Occipital lobe (tissue), 2 donors: ENCODE results near the gene MILR1. TPM values are rescaled to one million over a fixed set of nuclear protein-coding genes. Genes with fewer than 3 reads are reported as not detected.
A peak's percentile ranks its signal among the peaks of the same experiment; 100 is the strongest.
"Not testable (repeated sequence)": the region's sequence is repeated elsewhere in the genome, so short reads cannot be mapped to it uniquely, and the experiment has no call there.

ENCODE experiments used
- DNase-seq: peaks from one replicate; lab custom pipeline; 2025; lab: John Stamatoyannopoulos, UW
- total RNA-seq: library from RNA; depleted of rRNA; stranded (reverse); fragments of >200 nt; gene quantifications from one replicate; pipeline ENCODE4 v1.2.3, GENCODE V29; 2014

MILR1 gene
- total RNA-seq, 1 donor from 2014 or later, result 2.2 TPM

DNA sequence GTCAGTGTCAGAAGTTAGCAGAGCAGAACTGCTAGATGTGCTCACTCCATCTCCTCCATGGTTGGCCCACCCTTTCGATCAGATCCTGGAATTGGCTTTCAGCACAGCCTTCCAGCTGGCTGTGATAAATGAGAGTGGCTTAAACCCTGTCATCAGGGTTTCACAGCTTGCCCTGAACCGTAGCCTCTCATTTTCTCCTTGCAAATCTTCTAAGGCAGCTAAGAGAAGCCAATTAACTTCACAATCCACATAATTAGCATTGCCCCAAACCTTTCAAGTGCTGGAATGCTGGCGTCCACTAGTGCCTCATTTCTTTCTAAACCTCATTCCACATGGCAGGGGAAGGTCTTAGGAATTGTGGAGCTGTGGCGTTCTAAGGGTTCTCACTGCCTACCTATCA, 21.7 kb downstream of the MILR1 start:
- no peak for DNase-seq

DNA sequence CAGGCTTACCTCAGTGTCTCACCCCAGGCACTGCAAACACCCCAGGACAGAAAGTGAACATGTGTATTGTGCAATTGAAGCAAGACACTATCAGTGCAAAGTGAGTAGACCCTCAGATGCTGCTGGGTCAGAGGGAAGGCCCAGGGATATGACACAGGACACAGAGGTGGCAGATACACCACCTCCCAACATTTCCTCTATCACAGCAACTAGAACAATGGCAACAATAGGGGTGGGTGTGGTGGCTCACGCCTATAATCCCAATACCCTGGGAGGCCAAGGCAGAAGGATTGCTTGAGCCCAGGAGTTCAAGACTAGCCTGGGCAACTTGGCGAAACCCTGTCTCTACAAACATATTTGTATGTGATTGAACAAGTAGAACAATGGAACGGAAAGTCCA, 22.5 kb downstream of the MILR1 start:
- no peak for DNase-seq

DNA sequence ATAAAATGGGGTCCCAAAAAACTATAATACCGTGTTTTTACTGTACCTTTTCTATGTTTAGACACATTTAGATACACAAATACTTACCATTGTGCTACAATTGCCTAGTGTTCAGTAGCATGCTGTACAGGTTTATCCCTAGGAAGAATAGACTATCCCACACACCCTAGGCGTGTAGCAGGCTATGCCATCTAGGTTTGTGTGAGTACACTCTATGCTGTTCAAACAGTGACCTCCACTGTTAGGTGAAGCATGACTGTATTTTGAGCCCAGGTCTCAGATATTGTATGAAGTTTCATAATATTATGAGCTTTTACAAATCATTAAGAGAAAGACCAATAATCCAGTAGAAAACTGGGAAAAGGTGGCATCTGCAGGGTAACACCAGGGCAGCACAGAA, 23.6 kb downstream of the MILR1 start:
- no peak for DNase-seq

DNA sequence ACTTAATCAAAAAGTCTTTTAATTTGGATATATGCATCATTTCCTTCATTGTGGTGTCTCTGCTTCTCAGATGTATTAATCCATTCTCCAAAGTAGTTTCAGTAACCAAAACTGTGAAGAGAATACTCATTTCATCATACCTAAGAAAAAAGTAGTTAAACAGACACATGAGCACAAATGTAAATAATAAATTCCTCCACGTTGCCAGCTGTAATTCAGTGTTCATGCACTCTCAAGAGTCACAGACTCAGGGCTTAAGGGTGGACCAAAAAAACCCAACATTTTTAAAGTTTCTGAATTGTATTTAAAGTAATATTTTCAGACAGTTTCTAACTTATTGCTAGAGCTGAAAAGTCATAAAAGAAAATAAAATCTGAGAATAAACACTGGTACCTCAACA, 28.9 kb downstream of the MILR1 start:
- DNase-seq, result no peak

DNA sequence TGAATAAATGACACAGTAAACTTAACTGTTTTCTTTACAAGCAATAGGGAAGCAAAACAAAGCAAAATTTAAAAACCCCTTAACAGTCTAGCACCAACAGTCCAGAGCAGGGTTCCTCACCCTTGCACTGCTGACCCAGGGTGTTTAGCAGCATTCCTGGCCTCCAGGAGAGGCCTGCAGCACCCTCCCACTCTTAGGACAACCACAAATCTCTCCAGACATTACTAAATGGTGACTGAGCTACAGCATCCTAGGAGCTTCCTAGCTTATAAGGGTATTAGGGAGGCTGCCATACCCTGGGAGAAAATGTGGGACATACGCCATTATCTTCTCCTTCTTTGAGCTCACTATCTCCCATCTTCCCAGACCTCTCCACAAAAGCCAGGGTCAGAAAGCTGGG, 32.0 kb downstream of the MILR1 start:
- DNase-seq, result no peak

DNA sequence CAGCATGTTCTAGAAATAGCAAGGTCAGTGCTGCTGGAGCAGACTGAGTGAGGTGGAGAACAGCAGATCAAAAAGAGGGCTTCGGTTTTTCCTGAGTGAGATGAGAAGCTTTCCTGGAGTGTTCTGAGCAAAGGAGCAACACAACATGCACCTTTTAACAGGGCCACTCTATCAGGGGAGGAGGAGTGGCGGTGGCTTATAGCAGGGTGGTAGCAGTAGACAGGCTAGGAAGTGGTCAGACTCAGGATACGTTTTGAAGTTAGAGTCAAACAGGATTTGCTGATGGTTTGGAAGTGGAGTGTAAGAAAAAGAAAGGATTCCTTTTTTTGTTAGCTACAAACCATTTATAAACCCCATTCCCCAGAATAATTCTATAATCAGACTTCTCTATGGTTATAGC, 35.5 kb downstream of the MILR1 start:
- DNase-seq, result no peak

DNA sequence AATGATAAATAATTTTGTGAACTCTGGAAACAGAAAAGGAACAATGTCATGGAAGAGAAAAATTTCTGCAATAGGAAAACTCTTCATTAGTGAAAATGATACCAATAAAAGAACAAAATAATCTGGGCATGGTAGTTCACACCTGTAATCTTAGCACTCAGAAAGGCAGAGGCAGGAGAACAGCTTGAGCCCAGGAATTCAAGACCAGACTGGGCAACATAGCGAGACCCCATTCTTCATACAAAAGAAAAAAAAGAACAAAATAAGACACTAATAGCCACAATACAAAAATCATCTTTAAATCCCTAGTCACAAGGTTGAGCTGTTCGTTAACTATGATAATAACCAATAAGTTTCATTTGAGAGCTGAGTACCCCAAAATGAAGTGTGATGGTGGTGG, 39.4 kb downstream of the MILR1 start:
- DNase-seq, result no peak

DNA sequence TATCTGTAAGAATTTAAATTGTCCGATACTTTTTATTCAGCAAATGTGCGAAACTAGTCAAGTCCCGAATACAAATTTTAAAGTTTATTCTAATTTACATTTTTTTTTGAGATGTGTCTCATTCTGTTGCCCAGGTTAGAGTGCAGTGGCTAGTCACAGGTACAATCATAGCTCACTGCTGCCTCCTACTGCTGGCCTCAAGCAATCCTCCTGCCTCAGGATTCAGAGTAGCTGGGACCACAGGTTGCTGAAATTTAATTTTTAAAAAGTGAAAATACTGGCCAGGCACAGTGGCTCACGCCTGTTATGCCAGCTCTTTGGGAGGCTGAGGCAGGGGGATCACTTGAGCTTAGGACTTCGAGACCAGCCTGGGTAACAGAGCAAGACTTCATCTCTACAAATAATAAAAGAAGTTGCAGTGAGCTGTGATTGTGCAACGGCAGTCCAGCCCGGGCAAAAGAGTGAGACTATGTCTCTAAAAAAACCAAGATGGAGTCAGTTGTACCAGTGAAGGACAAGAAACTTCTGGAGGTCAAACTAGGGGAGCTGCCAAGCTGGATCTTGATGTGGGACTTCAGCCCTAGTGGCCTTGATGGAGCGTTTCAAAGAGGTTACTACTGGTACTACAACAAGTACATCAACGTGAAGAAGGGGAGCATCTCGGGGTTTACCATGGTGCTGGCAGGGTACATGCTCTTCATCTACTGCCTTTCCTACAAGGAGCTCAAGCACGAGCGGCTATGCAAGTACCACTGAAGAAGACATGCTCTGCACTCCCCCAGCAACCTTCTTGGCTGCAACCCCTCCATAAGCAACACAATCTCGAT, 42.3 kb downstream of the MILR1 start:
- no peak for DNase-seq

DNA sequence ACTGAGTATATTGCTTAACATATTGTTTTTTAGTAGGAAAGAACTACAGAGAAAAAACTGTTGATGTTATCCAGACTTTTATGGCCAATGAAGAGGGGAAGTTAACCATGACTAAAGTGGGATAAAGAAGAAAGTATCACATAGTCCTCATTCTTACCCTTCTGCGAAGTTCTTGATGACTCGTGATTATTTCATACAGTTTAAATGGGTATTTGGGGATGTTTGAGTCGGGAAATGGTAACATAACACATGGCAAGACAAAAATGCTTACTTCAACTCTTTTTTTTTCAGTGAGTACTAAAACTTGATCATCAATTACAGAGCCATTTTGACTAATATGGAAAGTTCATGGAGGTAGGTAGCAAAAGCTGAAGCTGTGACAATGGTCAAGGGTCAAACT, 43.1 kb downstream of the MILR1 start:
- DNase-seq, result no peak

DNA sequence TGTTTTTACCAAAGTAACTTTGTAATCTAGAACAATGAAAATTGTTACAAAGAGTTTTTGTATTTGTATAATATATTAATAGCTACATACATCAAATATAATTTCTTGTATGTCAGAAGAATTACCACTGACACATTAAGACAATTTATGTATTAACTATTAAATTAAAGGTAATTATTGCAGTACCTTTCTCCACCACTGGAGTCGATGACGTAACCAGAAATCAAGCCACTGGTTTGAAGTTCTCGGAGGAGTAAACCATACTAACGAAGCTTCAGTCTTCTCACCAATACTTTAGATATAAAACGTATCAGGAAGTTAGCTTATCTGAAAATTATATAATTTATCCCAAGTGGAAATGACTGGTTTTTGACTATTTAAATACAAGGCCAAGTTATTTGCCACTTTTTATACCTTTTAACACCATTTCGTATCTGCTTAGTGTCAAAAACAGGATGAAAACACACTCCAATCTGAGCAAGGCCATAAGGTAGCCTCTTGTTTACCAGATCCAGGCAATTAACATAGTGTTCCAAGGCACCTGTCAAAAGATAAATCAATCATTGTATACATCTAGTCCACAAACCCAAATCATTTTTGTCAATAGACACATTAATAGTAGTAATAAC, 43.7 kb downstream of the MILR1 start:
- DNase-seq, result no peak

DNA sequence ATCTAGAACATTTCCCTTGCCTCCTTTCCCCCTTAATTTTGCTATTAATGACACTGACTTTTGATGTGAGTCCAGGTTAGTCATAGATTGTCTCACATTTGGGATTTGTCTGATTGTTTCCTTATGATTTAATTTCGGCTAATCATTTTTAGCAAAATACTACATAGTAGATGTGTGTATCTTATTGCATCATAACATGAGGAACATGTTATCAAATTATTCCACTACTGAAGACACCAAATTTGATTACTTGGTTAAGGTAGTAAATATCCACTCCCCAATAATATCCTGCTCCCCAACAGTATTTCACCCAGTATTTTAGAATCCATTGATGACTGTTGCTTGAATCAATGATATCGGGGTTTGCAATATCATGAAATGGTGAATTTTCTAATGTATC, 45.2 kb downstream of the MILR1 start:
- no peak for DNase-seq

DNA sequence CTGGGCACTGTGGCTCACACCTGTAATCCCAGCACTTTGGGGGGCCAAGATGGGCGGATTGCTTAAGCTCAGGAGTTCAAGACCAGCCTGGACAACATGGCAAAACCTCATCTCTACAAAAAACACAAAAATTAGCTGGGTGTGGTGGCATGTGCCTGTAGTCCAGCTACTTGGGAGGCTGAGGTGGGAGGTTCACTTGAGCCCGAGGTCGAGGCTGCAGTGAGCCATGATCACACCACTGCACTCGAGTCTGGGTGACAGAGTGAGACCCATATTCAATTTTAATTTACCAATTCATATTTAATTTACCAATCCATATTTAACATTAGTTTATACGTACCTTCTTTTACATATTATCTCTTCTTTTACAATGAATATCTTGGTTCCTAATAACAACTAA, 46.4 kb downstream of the MILR1 start:
- DNase-seq, result not testable (repeated sequence)

DNA sequence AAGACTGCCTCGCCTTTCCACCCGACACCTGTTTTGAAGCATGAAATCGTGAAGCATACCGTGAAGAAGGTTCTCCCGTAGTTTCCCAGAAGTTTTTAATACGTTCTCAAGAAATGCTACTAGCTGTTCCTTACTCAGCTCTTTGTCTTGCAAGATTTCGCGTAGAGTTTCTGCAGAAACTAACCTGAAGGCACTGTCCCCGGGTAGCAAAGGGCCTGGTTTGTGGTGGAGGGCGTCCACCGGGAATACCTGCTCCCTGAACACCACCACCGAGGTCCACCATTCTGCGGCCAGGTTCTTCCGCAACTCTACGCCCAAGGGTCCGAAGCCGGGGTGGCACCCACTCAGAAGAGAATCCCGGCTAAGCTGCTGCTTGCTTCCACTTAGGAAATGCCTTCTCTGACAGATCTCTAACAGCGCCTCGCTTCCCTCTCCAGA, 47.5 kb downstream of the MILR1 start:
- no peak for DNase-seq

DNA sequence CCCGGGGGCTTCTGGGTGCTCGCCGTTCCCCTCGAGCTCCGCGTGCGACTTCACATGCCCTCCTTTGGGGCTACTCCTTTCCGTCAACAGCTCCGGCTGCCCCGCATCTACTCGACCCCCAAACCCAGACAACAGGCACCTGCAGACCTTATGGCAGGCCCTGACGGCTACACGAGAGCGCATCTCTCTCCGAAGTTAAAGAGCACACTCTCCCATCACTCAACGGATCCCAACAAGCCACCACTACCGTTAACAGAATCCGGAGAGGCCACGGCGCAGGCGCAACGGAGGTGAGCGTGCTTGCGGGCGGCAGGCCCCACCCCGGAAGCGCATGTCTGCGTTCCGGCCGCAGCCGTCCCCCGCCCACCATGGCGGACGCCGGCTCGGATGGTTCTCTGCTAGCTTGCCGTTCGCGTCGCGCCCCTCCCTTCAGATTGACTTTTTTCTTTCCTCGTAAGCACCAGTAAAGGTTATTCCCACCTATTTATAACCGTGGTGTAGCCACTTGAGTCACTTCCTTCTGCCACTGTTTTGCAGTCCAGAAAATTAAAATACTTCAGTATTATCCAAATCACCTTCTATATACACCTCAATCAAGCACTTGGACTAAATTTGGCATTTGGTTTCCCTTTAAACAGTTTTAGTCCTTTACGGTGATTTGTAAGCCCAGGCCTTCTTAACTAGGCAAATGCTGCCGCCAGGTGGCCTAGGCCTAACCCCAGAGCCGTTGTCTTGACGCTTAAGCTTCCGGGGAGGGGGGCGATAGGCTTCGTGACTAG, 48.1 kb downstream of the MILR1 start, which contains the start of gene POLG2:
POLG2 (minus strand) TSS at position 269 of the 779 bp plus-strand sequence; CDS start at position 183, 86 bp downstream.
- peak; percentile 82 for DNase-seq

DNA sequence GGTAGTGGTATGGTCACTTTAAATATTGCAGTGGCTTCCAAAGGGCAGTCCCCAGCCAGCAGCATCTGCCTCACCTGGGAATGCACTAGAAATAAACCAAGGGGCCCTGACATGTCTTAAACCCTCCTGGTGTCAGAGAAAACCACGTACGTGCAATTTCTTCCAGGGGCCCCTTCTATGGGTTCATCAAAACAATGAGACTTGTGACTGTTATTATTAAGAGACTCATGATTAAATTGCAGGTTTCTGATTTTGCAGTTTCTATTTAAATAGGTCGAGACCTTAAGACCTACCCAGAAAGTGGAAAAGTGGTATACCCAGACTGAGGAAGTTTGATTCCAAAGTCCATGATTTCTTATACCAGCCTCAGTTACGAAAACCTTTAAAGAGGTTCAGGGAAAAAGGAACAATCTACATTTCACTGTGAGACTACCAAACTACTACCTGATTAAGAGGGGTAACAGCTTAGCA, 48.7 kb downstream of the MILR1 start:
- no peak for DNase-seq

DNA sequence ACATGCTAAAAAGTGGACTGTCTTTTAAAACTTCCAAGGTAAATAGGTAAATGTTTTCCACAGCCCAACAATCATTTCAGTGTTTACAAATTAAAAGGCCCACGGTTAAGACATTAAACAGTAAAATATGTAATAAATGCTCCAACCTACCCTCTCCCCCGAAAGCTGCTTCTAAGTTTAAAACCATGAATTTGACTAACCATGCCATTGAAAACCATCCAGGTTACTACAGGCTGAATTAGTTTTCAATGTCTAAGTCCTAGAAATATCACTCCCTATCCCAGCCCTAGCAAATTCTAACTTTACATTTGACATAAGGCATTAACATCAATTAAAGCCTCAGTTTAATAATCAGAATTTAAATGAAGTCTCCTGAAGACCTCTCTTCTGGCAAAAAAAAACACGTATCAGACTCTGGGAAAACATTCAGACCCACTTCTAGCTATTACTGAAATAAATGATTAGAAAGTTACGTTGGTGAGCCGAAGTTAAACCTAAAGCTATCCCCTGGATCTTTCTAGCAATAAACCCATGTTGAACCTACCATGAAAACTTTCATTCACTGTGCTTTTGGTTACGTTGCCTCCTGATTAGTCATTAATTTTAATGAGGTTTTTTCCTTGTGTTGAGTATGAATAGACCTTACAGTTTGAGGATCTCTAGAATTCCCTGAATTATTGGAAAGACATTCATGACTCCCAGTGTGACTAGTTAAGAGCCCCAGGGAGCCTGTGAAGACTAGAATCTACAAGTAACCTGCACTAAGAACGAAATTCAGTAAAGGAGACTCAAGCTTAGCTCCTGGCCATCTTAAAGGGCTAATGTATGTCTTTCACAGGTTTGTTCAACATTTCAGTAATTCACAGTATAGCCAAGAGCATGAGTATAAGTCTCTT, 49.6 kb downstream of the MILR1 start:
- DNase-seq, result no peak

DNA sequence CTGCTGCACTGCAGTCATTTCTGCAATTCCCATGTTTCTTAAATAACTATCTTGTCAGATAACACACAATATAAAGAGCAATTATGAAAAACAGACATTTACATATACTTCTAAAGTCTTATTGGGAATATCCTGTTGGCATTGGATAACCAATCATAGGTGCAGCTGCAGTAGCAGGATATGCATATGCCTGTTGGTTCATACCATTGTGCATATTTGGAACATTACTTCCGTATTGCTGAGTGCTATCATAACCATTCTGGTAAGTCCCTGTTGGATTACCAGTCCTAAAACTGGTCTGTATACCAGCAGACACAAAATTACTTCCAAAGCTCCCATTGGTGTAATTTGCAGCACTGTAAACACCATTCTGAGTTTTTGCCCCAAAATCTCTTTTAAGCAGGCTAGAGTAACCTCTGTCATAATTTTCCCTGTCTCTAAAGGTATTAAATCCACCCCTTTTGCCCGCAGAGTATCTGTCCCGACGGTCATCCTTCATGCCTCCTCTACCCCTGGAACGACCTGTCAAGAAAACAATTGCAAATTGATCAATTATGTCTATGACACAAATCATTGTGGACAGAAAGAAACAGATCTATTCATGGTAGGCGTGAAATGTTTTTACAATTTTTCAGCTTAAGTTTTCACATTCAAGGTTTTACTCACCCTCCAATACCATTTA, 51.0 kb downstream of the MILR1 start:
- no peak for DNase-seq

DNA sequence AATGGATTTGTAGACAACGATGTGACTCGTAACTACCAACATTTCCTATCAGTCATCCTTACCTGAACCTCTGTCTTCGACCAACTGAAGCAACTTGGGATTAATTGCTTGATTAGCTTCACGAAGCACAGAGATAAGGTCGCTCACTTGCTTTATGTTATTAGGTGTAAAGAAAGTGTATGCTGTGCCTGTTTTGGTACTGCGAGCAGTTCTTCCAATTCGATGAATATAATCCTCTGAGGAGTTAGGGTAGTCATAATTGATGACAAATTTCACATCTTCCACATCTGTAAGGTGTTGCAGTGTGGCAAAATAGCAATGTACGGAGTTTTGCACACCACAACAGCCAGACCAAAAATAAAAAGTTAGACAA, 51.6 kb downstream of the MILR1 start:
- no peak for DNase-seq

DNA sequence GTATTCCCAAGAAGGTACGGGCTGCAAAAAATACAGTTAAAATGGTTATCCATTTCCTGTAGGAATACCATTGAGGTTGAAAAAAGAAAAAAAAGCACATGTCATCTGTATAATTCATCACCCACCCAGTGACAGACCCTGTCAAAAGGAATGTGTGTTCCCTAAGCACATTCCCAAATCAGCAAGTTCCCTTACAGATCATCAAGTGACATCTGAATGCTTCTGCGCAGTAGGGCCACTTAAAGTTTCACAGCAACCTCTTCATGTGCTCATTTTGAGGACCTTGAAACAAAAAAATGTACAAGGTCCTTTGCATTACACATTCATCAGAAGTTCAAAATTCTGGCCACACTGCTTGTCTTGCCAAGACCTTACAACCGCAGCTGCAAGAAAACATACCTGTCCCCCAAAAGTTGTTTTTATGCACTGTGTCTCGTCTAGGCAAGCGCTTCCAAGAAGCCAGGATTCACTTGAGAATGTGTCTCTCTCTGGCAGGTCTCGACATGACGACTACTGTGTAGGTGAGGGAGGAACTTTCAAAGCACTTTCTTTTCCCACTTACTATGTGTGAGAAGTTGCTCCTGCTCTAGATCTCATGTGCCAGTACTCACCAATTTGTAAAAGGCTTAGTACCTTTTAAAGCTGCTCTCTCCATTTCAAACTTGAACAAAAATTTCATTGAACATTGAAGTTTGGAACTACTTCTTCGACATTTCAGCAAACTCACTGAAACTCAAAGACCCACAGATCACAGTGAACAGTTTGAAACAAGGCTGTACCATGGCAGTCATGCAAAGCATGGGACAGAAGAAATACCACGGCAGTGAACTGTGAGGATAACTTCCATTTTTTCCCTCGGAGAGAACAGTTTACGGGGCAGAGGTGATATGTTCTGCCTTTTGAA, 52.2 kb downstream of the MILR1 start:
- DNase-seq, result no peak

DNA sequence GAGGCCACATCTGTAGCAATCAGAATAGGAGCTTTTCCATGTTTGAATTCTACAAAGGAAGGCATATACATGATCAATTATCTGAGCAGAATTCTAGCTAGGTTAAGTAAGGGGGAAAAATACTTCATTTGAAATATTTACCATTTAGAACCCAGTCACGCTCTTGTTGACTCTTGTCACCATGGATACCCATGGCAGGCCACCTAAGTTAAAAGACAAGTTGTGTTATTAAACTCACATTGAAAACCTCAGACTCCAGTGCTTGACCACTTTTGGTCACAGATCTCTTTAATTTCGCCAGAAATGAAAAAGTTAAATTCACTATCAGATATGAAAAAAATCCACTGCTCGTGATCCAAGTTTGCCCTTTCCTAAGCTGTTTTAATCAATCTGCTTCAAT, 53.1 kb downstream of the MILR1 start:
- DNase-seq, result no peak
